HCT116 (cell line): ENCODE data around the gene ZMYND19. TPM values are rescaled to one million over a fixed set of nuclear protein-coding genes. Genes with fewer than 3 reads are reported as not detected.
"Not testable (repeated sequence)": the region's sequence is repeated elsewhere in the genome, so short reads cannot be mapped to it uniquely, and the experiment has no call there.

Experiments
- ATAC-seq: fragments of 200-7000 bp; cut with Tn5 transposase; 2 replicates; pipeline ENCODE4 v1.9.1; 2020; ENCODE audit warnings: mild to moderate bottlenecking, moderate library complexity
- BruUV-seq: library from RNA; stranded (reverse); fragments of 400-500 nt; replicated peaks from 2 replicates; lab custom pipeline; 2021; lab: Mats Ljungman, UMichigan
- CTCF ChIA-PET: fragments of 300-600 bp; sonication (Branson Sonifier 250); formaldehyde crosslinking; loops from one replicate; lab custom pipeline; 2021; ENCODE audit warnings: antibody characterized with exemption; lab: Charles Lee
- POLR2A ChIA-PET: fragments of 300-600, 350-600 bp; sonication (Branson Sonifier 250); formaldehyde crosslinking; loops from one replicate; lab custom pipeline; 2021; ENCODE audit warnings: antibody characterized with exemption; lab: Charles Lee
- RAD21 ChIA-PET, 2 experiments: fragments of 300-600 bp; sonication (Branson Sonifier 250); formaldehyde crosslinking; loops; one replicate each; lab custom pipeline; 2023; ENCODE audit warnings: low total read pairs in 2 of 2; ENCODE audit not compliant: uncharacterized antibody in 2 of 2, unreplicated experiment in 2 of 2, low non-redundant PET in 1 of 2; lab: Charles Lee
- DNase-seq: peaks from one replicate; pipeline ENCODE4 v3.0.0-alpha.2; 2010; ENCODE audit warnings: low read depth, low spot score
- H2AFZ ChIP-seq: fragments of 200-600 bp; shearing (Covaris generic), sonication (generic); 2 replicates; pipeline ENCODE4 v1.6.1; 2017; ENCODE audit warnings: low read depth, mixed run types, mixed read lengths, antibody characterized with exemption, low read length; ENCODE audit not compliant: poor library complexity, severe bottlenecking
- H3K27ac ChIP-seq: 2 replicates; pipeline ENCODE4 v1.5.1; 2012; ENCODE audit warnings: low read depth, low read length
- H3K27me3 ChIP-seq: fragments of 200-600 bp; sonication (generic); 2 replicates; pipeline ENCODE4 v1.6.1; 2016; ENCODE audit warnings: mixed run types, low read length, mixed read lengths; ENCODE audit not compliant: insufficient read depth
- H3K36me3 ChIP-seq, 2 experiments: fragments of 200-500 bp in 1 of 2; fragments of 200-600 bp in 1 of 2; sonication (Bioruptor generic) in 1 of 2; sonication (generic) in 1 of 2; 2 replicates each; pipeline versions ENCODE4 v1.5.1 to v1.6.1; 2014 to 2016; ENCODE audit warnings: low read length in 2 of 2, inconsistent platforms in 1 of 2, mixed read lengths in 1 of 2, mixed run types in 1 of 2; ENCODE audit not compliant: insufficient read depth in 2 of 2, control insufficient read depth in 1 of 2
- H3K4me1 ChIP-seq, 2 experiments: fragments of 200-600 bp in 1 of 2; sonication (generic) in 1 of 2; 2 replicates each; pipeline versions ENCODE4 v1.5.1 to v1.6.1; 2012 to 2017; ENCODE audit warnings: low read length in 2 of 2, inconsistent platforms in 1 of 2, mild to moderate bottlenecking in 1 of 2, mixed read lengths in 1 of 2, mixed run types in 1 of 2, moderate library complexity in 1 of 2; ENCODE audit not compliant: insufficient read depth in 2 of 2, control insufficient read depth in 1 of 2
- H3K4me2 ChIP-seq: fragments of 200-600 bp; sonication (generic); 2 replicates; pipeline ENCODE4 v1.6.1; 2017; ENCODE audit warnings: mixed run types, low read length, mixed read lengths
- H3K4me3 ChIP-seq, 2 experiments: fragments of 200-600 bp in 1 of 2; sonication (generic) in 1 of 2; replicated peaks in 1 of 2; 2 replicates each; pipeline ENCODE4 v1.5.1; 2011 to 2016; ENCODE audit warnings: low read length in 2 of 2, control low read depth in 1 of 2, low read depth in 1 of 2, mild to moderate bottlenecking in 1 of 2, mixed read lengths in 1 of 2, mixed run types in 1 of 2
- H3K79me2 ChIP-seq: fragments of 200-600 bp; sonication (generic); 2 replicates; pipeline ENCODE4 v1.6.1; 2017; ENCODE audit warnings: mild to moderate bottlenecking, mixed run types, low read length, moderate library complexity, mixed read lengths; ENCODE audit not compliant: insufficient read depth
- H3K9ac ChIP-seq: fragments of 200-600 bp; sonication (generic); 2 replicates; pipeline ENCODE4 v1.6.1; 2016; ENCODE audit warnings: low read length, mixed read lengths
- H3K9me2 ChIP-seq: fragments of 200-600 bp; sonication (generic), shearing (Covaris generic); 2 replicates; pipeline ENCODE4 v1.6.1; 2017; ENCODE audit warnings: mixed run types, mild to moderate bottlenecking, moderate library complexity; ENCODE audit not compliant: insufficient read depth
- H3K9me3 ChIP-seq, 2 experiments: fragments of 200-500 bp in 1 of 2; fragments of 200-600 bp in 1 of 2; sonication (Bioruptor generic) in 1 of 2; sonication (generic) in 1 of 2; 2 replicates each; pipeline ENCODE4 v1.6.1; 2014 to 2017; ENCODE audit warnings: low read length in 2 of 2, mixed read lengths in 2 of 2, inconsistent platforms in 1 of 2, low read depth in 1 of 2, mild to moderate bottlenecking in 1 of 2, mixed run types in 1 of 2, moderate library complexity in 1 of 2; ENCODE audit not compliant: control insufficient read depth in 1 of 2, insufficient read depth in 1 of 2
- H4K20me1 ChIP-seq: fragments of 200-600 bp; sonication (generic), shearing (Covaris generic); 2 replicates; pipeline ENCODE4 v1.6.1; 2017; ENCODE audit warnings: mixed run types, mild to moderate bottlenecking, moderate library complexity; ENCODE audit not compliant: insufficient read depth
- CBX3 ChIP-seq: IDR thresholded peaks from 2 replicates; pipeline ENCODE4 v1.6.1; 2012; ENCODE audit warnings: low read depth
- CEBPB ChIP-seq: IDR thresholded peaks from 2 replicates; pipeline ENCODE4 v1.6.1; 2012; ENCODE audit warnings: low read depth
- EGR1 ChIP-seq: IDR thresholded peaks from 2 replicates; pipeline ENCODE4 v1.6.1; 2012; ENCODE audit warnings: low read depth
- FOSL1 ChIP-seq: IDR thresholded peaks from 2 replicates; pipeline ENCODE4 v1.6.1; 2012; ENCODE audit warnings: low read depth
- RAD21 ChIP-seq: IDR thresholded peaks from 2 replicates; pipeline ENCODE4 v1.6.1; 2012; ENCODE audit warnings: low read depth, mild to moderate bottlenecking
- ZFX ChIP-seq: fragments of 450-650 bp; IDR thresholded peaks from 2 replicates; pipeline ENCODE4 v1.6.1; 2017
- intact Hi-C: fragments of 100-400 bp; cut with micrococcal nuclease; formaldehyde crosslinking; loops from 2 replicates; pipeline ENCODE4 v1.10.0; 2022
- total RNA-seq: library from RNA; stranded (reverse); gene quantifications from one replicate; pipeline ENCODE4 v1.2.1, GENCODE V29; 2021; ENCODE audit not compliant: unreplicated experiment
- TF ChIP-seq, protein P1 (sequence below), 3 experiments: fragments of 200-600 bp in 1 of 3; sonication (generic) in 1 of 3; IDR thresholded peaks in 2 of 3; conservative IDR thresholded peaks in 1 of 3; 2 replicates each; pipeline ENCODE4 v1.5.1; 2012 to 2017; ENCODE audit warnings: low read depth in 2 of 3, low read length in 2 of 3, antibody characterized with exemption in 1 of 3, borderline replicate concordance in 1 of 3, control low read depth in 1 of 3, mild to moderate bottlenecking in 1 of 3, mixed read lengths in 1 of 3, mixed run types in 1 of 3, moderate library complexity in 1 of 3; ENCODE audit not compliant: insufficient read depth in 1 of 3

ZMYND19 gene
- total RNA-seq, 1 experiment from 2014 or later, result 57.4 TPM

GRCh38 chr9:137569609-137570203, 20.6 kb downstream of the ZMYND19 start (continued):
- TF ChIP-seq, protein P1, sequence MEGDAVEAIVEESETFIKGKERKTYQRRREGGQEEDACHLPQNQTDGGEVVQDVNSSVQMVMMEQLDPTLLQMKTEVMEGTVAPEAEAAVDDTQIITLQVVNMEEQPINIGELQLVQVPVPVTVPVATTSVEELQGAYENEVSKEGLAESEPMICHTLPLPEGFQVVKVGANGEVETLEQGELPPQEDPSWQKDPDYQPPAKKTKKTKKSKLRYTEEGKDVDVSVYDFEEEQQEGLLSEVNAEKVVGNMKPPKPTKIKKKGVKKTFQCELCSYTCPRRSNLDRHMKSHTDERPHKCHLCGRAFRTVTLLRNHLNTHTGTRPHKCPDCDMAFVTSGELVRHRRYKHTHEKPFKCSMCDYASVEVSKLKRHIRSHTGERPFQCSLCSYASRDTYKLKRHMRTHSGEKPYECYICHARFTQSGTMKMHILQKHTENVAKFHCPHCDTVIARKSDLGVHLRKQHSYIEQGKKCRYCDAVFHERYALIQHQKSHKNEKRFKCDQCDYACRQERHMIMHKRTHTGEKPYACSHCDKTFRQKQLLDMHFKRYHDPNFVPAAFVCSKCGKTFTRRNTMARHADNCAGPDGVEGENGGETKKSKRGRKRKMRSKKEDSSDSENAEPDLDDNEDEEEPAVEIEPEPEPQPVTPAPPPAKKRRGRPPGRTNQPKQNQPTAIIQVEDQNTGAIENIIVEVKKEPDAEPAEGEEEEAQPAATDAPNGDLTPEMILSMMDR (IDR thresholded peaks at IDR 0.05 in 2 of 3, conservative IDR thresholded peaks at IDR 0.05 in 1 of 3; ENCODE audit: borderline replicate concordance in 1 of 3, insufficient read depth in 1 of 3, low read depth in 2 of 3, low read length in 2 of 3), result no peak

DNA sequence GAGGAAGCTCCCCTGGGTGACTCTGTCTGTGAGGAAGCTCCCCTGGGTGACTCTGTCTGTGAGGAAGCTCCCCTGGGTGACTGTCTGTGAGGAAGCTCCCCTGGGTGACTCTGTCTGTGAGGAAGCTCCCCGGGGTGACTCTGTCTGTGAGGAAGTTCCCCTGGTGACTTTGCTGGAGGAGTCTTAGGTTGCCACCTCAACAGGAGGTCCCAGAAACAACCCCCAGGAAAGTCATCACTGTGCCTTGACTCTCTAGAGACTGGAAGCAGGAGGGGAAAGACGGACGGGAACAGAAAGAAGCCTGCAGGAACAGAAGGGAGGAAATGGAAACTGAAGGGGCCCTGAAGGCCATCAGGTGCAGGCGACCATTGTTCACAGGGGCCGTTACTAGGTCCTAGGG, 21.9 kb downstream of the ZMYND19 start:
- DNase-seq, H3K4me3 ChIP-seq, H4K20me1 ChIP-seq, H3K9ac ChIP-seq, CTCF ChIA-PET, H3K9me2 ChIP-seq, ATAC-seq, RAD21 ChIA-PET, intact Hi-C loops, H3K27ac ChIP-seq, H3K4me1 ChIP-seq, H3K4me2 ChIP-seq, POLR2A ChIA-PET, H2AFZ ChIP-seq, H3K9me3 ChIP-seq, H3K27me3 ChIP-seq, BruUV-seq: not testable (repeated sequence)
- Histone ChIP-seq H3K36me3 (peaks cover 15 to 23% of the 10 kb centered on the region in 2 experiments; a peak in 3 of 4 replicates), H3K79me2 (peaks cover 24% of the 10 kb centered on the region)

- Histone ChIP-seq H3K36me3 (peaks cover 8 to 13% of the 10 kb centered on the region in 2 experiments; a peak in 3 of 4 replicates), H3K9me3 (no peaks in the 10 kb centered on the region), H3K9me2 (no peaks in the 10 kb centered on the region), H4K20me1 (no peaks in the 10 kb centered on the region), H3K9ac (no peak overlapping the region), H3K4me3 (no peak overlapping the region), H3K4me1 (no peaks in the 10 kb centered on the region), H3K79me2 (peaks cover 13% of the 10 kb centered on the region), H3K4me2 (no peak overlapping the region), H3K27ac (no peak overlapping the region), H3K27me3 (no peaks in the 10 kb centered on the region), H2AFZ (no peak overlapping the region)
- TF ChIP-seq CBX3 (no peak), CEBPB (no peak), ZFX (no peak), EGR1 (no peak), RAD21 (no peak), FOSL1 (no peak)
- POLR2A ChIA-PET, result no interaction called here
- intact Hi-C loops, result no loop called here
- CTCF ChIA-PET, result no interaction called here
- RAD21 ChIA-PET, result no interaction called here
- no TSS peak for BruUV-seq
- DNase-seq (no peak), ATAC-seq (no peak; the same call in 1 of the 2 replicates)
Measured at GRCh38 chr9:137564817-137565411, 25.4 kb downstream of the ZMYND19 start.
